ENCODE data around the gene RPA3. TPM values are rescaled to one million over a fixed set of nuclear protein-coding genes. Genes with fewer than 3 reads are reported as not detected.

The RPA3 gene
- total and polyA plus RNA-seq, 2 donors (not counting 3 experiments of a cell fraction or from before 2014, with no cell fraction given) = 15.6 to 34.4 TPM

DNA sequence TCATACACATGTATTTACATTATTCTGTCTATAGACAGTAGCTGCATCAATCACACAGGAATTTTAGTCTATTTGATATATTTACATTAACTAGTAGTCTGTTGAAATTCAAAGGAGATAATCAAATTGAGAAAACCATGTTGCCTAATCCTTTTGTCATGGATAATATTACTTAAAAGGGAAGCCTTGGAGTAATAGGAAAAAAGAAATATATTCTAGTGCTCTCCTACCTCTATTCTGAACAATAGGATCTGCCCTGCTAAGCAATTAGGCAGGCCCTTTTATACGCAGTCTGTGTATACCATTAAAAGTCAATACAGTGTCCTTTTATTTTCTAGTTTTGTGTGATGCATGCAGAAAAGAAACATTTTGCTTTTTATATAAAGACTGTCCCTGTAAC is 53.4 kb downstream of the RPA3 start:
- DNase-seq (ENCODE audit: low read depth, low spot score) = no peak
- TF ChIP-seq EZH2 (IDR thresholded peaks at IDR 0.05; ENCODE audit: borderline replicate concordance, low read depth, low read length, severe bottlenecking) (no peak), POLR2AphosphoS5 (IDR thresholded peaks at IDR 0.05; ENCODE audit: insufficient read depth, low read depth, low read length) (no peak), MYC (IDR thresholded peaks at IDR 0.05; ENCODE audit: low read depth, low read length) (no peak), FOS (IDR thresholded peaks at IDR 0.05; ENCODE audit: borderline replicate concordance, insufficient read depth, low read length) (no peak), POLR2A (IDR thresholded peaks at IDR 0.05; ENCODE audit: low read depth, low read length) (no peak), GATA2 (IDR thresholded peaks at IDR 0.05; ENCODE audit: insufficient read depth, insufficient read length, low read depth, low read length) (no peak), JUN (IDR thresholded peaks at IDR 0.05; ENCODE audit: borderline replicate concordance, insufficient read depth, insufficient read length, low read depth) (no peak)
- TF ChIP-seq, protein P1, sequence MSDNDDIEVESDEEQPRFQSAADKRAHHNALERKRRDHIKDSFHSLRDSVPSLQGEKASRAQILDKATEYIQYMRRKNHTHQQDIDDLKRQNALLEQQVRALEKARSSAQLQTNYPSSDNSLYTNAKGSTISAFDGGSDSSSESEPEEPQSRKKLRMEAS (IDR thresholded peaks at IDR 0.05; ENCODE audit: insufficient read depth, insufficient read length) = no peak
- TF ChIP-seq, protein P2, sequence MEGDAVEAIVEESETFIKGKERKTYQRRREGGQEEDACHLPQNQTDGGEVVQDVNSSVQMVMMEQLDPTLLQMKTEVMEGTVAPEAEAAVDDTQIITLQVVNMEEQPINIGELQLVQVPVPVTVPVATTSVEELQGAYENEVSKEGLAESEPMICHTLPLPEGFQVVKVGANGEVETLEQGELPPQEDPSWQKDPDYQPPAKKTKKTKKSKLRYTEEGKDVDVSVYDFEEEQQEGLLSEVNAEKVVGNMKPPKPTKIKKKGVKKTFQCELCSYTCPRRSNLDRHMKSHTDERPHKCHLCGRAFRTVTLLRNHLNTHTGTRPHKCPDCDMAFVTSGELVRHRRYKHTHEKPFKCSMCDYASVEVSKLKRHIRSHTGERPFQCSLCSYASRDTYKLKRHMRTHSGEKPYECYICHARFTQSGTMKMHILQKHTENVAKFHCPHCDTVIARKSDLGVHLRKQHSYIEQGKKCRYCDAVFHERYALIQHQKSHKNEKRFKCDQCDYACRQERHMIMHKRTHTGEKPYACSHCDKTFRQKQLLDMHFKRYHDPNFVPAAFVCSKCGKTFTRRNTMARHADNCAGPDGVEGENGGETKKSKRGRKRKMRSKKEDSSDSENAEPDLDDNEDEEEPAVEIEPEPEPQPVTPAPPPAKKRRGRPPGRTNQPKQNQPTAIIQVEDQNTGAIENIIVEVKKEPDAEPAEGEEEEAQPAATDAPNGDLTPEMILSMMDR (IDR thresholded peaks at IDR 0.05; ENCODE audit: extremely low read depth in 1 of 2, insufficient read depth in 1 of 2, low read depth in 1 of 2, low read length in 2 of 2) = no peak
- BruUV-seq (replicated peaks) = no TSS peak
- no peaks in the 10 kb centered on the region for H3K27me3 ChIP-seq (ENCODE audit: control insufficient read depth in 2 of 2, insufficient read depth in 2 of 2, low read length in 2 of 2)
- H3K36me3 ChIP-seq (ENCODE audit: control insufficient read depth in 2 of 2, extremely low read depth in 1 of 2, insufficient read depth in 2 of 2, low read length in 2 of 2) = no peaks in the 10 kb centered on the region
- H3K27ac ChIP-seq (ENCODE audit: insufficient read depth, low read depth, low read length) = no peak overlapping the region
- intact Hi-C loops (cut with micrococcal nuclease) (no loop called here), dilution Hi-C loops (cut with MboI; ENCODE audit: extremely low pct_ligation_motif_present, low sequenced_read_pairs) (no loop called here)
- ChIA-PET POLR2A (no interaction called here), CTCF (interaction anchor here (1.9 kb wide), 1 partner anchor 16 kb away, joined by 5 read pairs; no protein-coding TSS in a partner anchor)
- H3K9me1 ChIP-seq (replicated peaks; ENCODE audit: control insufficient read depth, extremely low read depth, insufficient read depth, low read length) = peaks cover 2% of the 10 kb centered on the region
- H3K4me3 ChIP-seq (replicated peaks in 1 of 3; ENCODE audit: insufficient read depth in 1 of 3, low read depth in 1 of 3, low read length in 3 of 3) = no peak overlapping the region
- H3K79me2 ChIP-seq (ENCODE audit: control insufficient read depth, insufficient read depth, low read length) = no peaks in the 10 kb centered on the region
- H2AFZ ChIP-seq (ENCODE audit: low read depth, low read length) = no peak overlapping the region
- H3K4me2 ChIP-seq (ENCODE audit: insufficient read depth, low read length) = no peak overlapping the region
- H3K4me1 ChIP-seq (ENCODE audit: control insufficient read depth, extremely low read depth, insufficient read depth, low read length) = no peaks in the 10 kb centered on the region
- H3K9me3 ChIP-seq (replicated peaks; ENCODE audit: control insufficient read depth, insufficient read depth, low read length) = no peaks in the 10 kb centered on the region
- H3K9ac ChIP-seq (replicated peaks; ENCODE audit: extremely low read depth, insufficient read depth, low read length) = no peak overlapping the region
- H4K20me1 ChIP-seq (replicated peaks; ENCODE audit: control insufficient read depth, extremely low read depth, insufficient read depth, low read length) = no peaks in the 10 kb centered on the region
- no peak for FAIRE-seq
